ENCODE data around the gene MDK.
A peak's percentile ranks its signal among the peaks of the same experiment; 100 is the strongest.

MDK gene

DNA sequence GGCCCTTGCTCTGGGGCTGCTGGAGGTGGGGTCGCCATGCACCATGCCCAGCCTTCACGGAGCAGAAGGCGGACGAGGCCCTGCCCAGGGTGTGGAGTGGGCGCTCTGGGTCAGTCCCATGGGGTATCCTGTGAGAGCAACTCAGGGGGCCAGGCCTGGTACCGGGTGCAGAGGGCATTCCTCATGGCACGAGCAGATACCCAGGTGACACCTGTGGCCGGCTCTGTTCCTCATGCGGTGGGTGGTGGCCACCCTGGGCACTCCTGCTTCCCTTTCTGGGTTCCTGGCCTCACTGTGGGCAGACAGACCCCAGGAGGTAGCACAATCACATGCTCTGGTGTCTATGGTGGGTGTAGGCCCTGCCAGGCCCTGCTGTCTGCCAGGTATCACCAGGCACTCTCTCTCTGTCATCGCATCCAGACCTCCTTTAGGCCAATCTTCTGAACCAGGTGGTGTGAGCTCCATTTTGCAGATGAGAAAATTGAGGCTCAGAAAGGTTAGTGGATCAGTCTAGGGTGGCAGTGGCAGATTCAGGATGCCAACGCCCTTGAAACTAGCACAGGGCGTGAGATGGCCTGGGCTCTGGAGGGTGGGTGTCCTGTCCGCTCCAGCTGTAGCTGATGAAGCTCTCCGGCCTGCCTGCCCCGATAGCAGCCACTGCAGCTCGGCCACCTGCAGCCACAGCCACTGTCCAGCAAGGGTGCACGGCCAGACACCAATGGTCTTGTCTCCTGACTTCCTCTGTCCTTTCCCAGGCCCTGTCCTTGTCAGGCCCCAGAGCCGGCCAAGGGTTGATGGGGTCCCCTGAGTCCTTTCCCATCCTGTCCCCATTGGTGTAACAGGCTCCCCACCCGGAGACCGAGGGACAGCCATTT is 19.1 kb upstream of the MDK start:
- no peaks in the 10 kb centered on the region for H3K36me3 ChIP-seq (ENCODE audit: control insufficient read depth in 1 of 2, insufficient read depth in 2 of 2, low read length in 2 of 2)
- no peaks in the 10 kb centered on the region for H3K9me3 ChIP-seq (ENCODE audit: control insufficient read depth in 1 of 2, low read length in 2 of 2)
- H3K27me3 ChIP-seq (ENCODE audit: low read depth, low read length), result no peaks in the 10 kb centered on the region
- H3K4me3 ChIP-seq (ENCODE audit: low read depth in 1 of 2, low read length in 2 of 2), result peak overlapping the region; percentile 27 to 60
- peaks cover 12 to 44% of the 10 kb centered on the region in 2 donors for H3K4me1 ChIP-seq (ENCODE audit: control insufficient read depth in 1 of 2, insufficient read depth in 2 of 2, low read length in 2 of 2)
- H3K27ac ChIP-seq (ENCODE audit: low read length), result peak overlapping the region; percentile 51

DNA sequence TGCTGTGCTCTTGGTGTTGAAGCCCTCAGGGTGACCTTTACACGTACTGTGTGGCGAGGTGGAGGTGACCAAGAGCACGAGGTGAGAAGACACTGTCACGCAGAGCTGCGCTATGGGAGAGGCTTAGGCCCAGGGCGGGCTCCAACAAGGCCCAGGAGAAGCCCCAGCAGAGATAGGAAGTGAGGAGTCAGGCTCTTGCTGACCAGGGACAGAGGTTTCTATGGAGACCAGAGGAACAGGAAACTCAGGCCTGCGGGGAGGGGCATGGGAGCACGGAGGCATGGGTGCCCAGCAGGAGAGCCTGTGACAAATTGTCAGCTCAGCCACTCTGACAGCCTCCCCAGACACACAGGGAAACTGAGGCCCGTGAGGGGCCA is 18.4 kb upstream of the MDK start:
- H3K9me3 ChIP-seq (ENCODE audit: control insufficient read depth in 1 of 2, low read length in 2 of 2), result no peaks in the 10 kb centered on the region
- peak overlapping the region; percentile 51 for H3K27ac ChIP-seq (ENCODE audit: low read length)
- peak overlapping the region in 1 of 2 donors; percentile 60 for H3K4me3 ChIP-seq (ENCODE audit: low read depth in 1 of 2, low read length in 2 of 2)
- no peaks in the 10 kb centered on the region for H3K27me3 ChIP-seq (ENCODE audit: low read depth, low read length)
- H3K36me3 ChIP-seq (ENCODE audit: control insufficient read depth in 1 of 2, insufficient read depth in 2 of 2, low read length in 2 of 2), result peaks cover 1 to 2% of the 10 kb centered on the region in 2 donors
- H3K4me1 ChIP-seq (ENCODE audit: control insufficient read depth in 1 of 2, insufficient read depth in 2 of 2, low read length in 2 of 2), result peaks cover 12 to 44% of the 10 kb centered on the region in 2 donors

GRCh38 chr11:46363455-46364005 is 17.9 kb upstream of the MDK start:
- H3K4me3 ChIP-seq (ENCODE audit: low read depth in 1 of 2, low read length in 2 of 2), result peak overlapping the region in 1 of 2 donors; percentile 60
- no peaks in the 10 kb centered on the region for H3K27me3 ChIP-seq (ENCODE audit: low read depth, low read length)
- H3K27ac ChIP-seq (ENCODE audit: low read length), result peak overlapping the region; percentile 51
- peaks cover 12 to 44% of the 10 kb centered on the region in 2 donors for H3K4me1 ChIP-seq (ENCODE audit: control insufficient read depth in 1 of 2, insufficient read depth in 2 of 2, low read length in 2 of 2)
- H3K36me3 ChIP-seq (ENCODE audit: control insufficient read depth in 1 of 2, insufficient read depth in 2 of 2, low read length in 2 of 2), result peaks cover 5 to 7% of the 10 kb centered on the region in 2 donors
- H3K9me3 ChIP-seq (ENCODE audit: control insufficient read depth in 1 of 2, low read length in 2 of 2), result no peaks in the 10 kb centered on the region

GRCh38 chr11:46364056-46364455 is 17.4 kb upstream of the MDK start:
- Histone ChIP-seq H3K36me3 (ENCODE audit: control insufficient read depth in 1 of 2, insufficient read depth in 2 of 2, low read length in 2 of 2) (peaks cover 5 to 9% of the 10 kb centered on the region in 2 donors), H3K4me1 (ENCODE audit: control insufficient read depth in 1 of 2, insufficient read depth in 2 of 2, low read length in 2 of 2) (peaks cover 12 to 44% of the 10 kb centered on the region in 2 donors), H3K4me3 (ENCODE audit: low read depth in 1 of 2, low read length in 2 of 2) (no peak overlapping the region), H3K9me3 (ENCODE audit: control insufficient read depth in 1 of 2, low read length in 2 of 2) (no peaks in the 10 kb centered on the region), H3K27ac (ENCODE audit: low read length) (no peak overlapping the region), H3K27me3 (ENCODE audit: low read depth, low read length) (no peaks in the 10 kb centered on the region)

DNA sequence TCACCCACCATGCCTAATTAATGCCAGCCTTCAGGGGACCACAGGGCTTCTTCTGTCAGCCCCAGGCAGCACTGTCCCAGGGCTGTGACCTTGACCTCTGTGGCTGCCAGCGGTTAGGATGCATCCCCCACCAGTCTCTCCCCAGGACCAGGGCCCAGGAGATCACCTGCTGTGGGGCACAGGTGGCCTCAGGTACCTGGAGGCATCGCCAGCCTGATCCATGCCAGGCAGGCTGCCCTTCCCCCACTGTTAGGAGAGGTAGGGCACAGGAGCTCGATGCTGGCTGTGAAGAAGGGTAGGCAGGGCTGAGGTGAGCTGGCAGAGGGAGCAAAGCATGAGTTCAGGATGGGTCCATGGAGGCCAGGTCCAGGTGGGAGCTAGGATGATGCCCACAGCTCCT is 16.7 kb upstream of the MDK start:
- Histone ChIP-seq H3K27ac (ENCODE audit: low read length) (no peak overlapping the region), H3K4me1 (ENCODE audit: control insufficient read depth in 1 of 2, insufficient read depth in 2 of 2, low read length in 2 of 2) (peaks cover 12 to 44% of the 10 kb centered on the region in 2 donors), H3K27me3 (ENCODE audit: low read depth, low read length) (no peaks in the 10 kb centered on the region), H3K4me3 (ENCODE audit: low read depth in 1 of 2, low read length in 2 of 2) (no peak overlapping the region), H3K9me3 (ENCODE audit: control insufficient read depth in 1 of 2, low read length in 2 of 2) (no peaks in the 10 kb centered on the region), H3K36me3 (ENCODE audit: control insufficient read depth in 1 of 2, insufficient read depth in 2 of 2, low read length in 2 of 2) (peaks cover 5 to 14% of the 10 kb centered on the region in 2 donors)

DNA sequence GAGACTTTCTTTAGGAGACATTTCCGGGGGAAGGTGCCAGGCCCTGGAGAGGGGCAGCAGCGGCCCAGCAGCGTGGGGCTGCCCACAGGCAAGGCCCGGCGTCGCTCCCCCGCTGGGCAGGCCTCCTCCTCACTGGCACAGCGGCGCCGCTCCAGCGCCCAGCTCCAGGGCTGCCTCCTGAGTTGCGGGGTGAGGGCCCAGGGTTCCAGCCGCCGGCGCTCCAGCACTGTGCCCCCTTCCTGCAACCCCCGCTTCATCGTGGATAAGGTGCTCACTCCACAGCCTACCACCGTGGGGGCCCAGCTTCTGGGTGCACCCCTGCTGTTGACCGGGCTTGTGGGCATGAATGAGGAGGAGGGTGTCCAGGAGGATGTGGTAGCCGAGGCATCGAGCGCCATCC is 15.2 kb upstream of the MDK start:
- Histone ChIP-seq H3K9me3 (ENCODE audit: control insufficient read depth in 1 of 2, low read length in 2 of 2) (no peaks in the 10 kb centered on the region), H3K36me3 (ENCODE audit: control insufficient read depth in 1 of 2, insufficient read depth in 2 of 2, low read length in 2 of 2) (peaks cover 9 to 25% of the 10 kb centered on the region in 2 donors), H3K4me1 (ENCODE audit: control insufficient read depth in 1 of 2, insufficient read depth in 2 of 2, low read length in 2 of 2) (peaks cover 9 to 34% of the 10 kb centered on the region in 2 donors), H3K27me3 (ENCODE audit: low read depth, low read length) (no peaks in the 10 kb centered on the region), H3K27ac (ENCODE audit: low read length) (no peak overlapping the region), H3K4me3 (ENCODE audit: low read depth in 1 of 2, low read length in 2 of 2) (no peak overlapping the region)

- Histone ChIP-seq H3K9me3 (ENCODE audit: control insufficient read depth in 1 of 2, low read length in 2 of 2) (no peaks in the 10 kb centered on the region), H3K36me3 (ENCODE audit: control insufficient read depth in 1 of 2, insufficient read depth in 2 of 2, low read length in 2 of 2) (peaks cover 12 to 30% of the 10 kb centered on the region in 2 donors), H3K4me3 (ENCODE audit: low read depth in 1 of 2, low read length in 2 of 2) (no peak overlapping the region), H3K4me1 (ENCODE audit: control insufficient read depth in 1 of 2, insufficient read depth in 2 of 2, low read length in 2 of 2) (peaks cover 9 to 31% of the 10 kb centered on the region in 2 donors), H3K27me3 (ENCODE audit: low read depth, low read length) (no peaks in the 10 kb centered on the region), H3K27ac (ENCODE audit: low read length) (no peak overlapping the region)
Measured at GRCh38 chr11:46366661-46367161, 14.8 kb upstream of the MDK start.

- no peak overlapping the region for H3K4me3 ChIP-seq (ENCODE audit: low read depth in 1 of 2, low read length in 2 of 2)
- H3K36me3 ChIP-seq (ENCODE audit: control insufficient read depth in 1 of 2, insufficient read depth in 2 of 2, low read length in 2 of 2), result peaks cover 16 to 36% of the 10 kb centered on the region in 2 donors
- peaks cover 7 to 25% of the 10 kb centered on the region in 2 donors for H3K4me1 ChIP-seq (ENCODE audit: control insufficient read depth in 1 of 2, insufficient read depth in 2 of 2, low read length in 2 of 2)
- no peaks in the 10 kb centered on the region for H3K27me3 ChIP-seq (ENCODE audit: low read depth, low read length)
- H3K27ac ChIP-seq (ENCODE audit: low read length), result no peak overlapping the region
- H3K9me3 ChIP-seq (ENCODE audit: control insufficient read depth in 1 of 2, low read length in 2 of 2), result no peaks in the 10 kb centered on the region
Measured at GRCh38 chr11:46367244-46367915, 14.1 kb upstream of the MDK start.

DNA sequence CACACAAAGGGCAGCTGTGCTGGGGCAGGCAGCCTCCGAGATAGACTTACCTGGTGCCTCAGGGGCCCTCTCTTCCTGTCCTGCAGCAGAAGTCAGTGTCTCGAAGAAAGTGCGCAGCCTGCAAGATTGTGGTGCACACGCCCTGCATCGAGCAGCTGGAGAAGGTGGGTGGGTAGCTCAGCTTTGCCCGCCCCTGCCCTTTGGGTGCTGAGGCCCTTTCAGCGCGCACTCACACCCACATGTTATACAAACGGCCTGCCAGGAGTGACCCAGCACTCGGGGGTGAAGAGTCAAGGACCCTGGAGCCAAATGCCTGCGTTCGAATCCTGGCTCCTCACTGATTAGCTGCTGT is 13.6 kb upstream of the MDK start:
- no peak overlapping the region for H3K27ac ChIP-seq (ENCODE audit: low read length)
- peaks cover 16 to 41% of the 10 kb centered on the region in 2 donors for H3K36me3 ChIP-seq (ENCODE audit: control insufficient read depth in 1 of 2, insufficient read depth in 2 of 2, low read length in 2 of 2)

GRCh38 chr11:46369458-46370152 is 11.9 kb upstream of the MDK start:
- no peak overlapping the region for H3K27ac ChIP-seq (ENCODE audit: low read length)
- H3K36me3 ChIP-seq (ENCODE audit: control insufficient read depth in 1 of 2, insufficient read depth in 2 of 2, low read length in 2 of 2), result peaks cover 16 to 55% of the 10 kb centered on the region in 2 donors
- no peaks in the 10 kb centered on the region for H3K9me3 ChIP-seq (ENCODE audit: control insufficient read depth in 1 of 2, low read length in 2 of 2)
- no peaks in the 10 kb centered on the region for H3K27me3 ChIP-seq (ENCODE audit: low read depth, low read length)
- peaks cover 0 to 10% of the 10 kb centered on the region in 2 donors for H3K4me1 ChIP-seq (ENCODE audit: control insufficient read depth in 1 of 2, insufficient read depth in 2 of 2, low read length in 2 of 2)
- H3K4me3 ChIP-seq (ENCODE audit: low read depth in 1 of 2, low read length in 2 of 2), result no peak overlapping the region

More for the DNA sequence above, 13.6 kb upstream of the MDK start:
- no peak overlapping the region for H3K4me3 ChIP-seq (ENCODE audit: low read depth in 1 of 2, low read length in 2 of 2)
- no peaks in the 10 kb centered on the region for H3K9me3 ChIP-seq (ENCODE audit: control insufficient read depth in 1 of 2, low read length in 2 of 2)
- peaks cover 2 to 20% of the 10 kb centered on the region in 2 donors for H3K4me1 ChIP-seq (ENCODE audit: control insufficient read depth in 1 of 2, insufficient read depth in 2 of 2, low read length in 2 of 2)
- H3K27me3 ChIP-seq (ENCODE audit: low read depth, low read length), result no peaks in the 10 kb centered on the region

DNA sequence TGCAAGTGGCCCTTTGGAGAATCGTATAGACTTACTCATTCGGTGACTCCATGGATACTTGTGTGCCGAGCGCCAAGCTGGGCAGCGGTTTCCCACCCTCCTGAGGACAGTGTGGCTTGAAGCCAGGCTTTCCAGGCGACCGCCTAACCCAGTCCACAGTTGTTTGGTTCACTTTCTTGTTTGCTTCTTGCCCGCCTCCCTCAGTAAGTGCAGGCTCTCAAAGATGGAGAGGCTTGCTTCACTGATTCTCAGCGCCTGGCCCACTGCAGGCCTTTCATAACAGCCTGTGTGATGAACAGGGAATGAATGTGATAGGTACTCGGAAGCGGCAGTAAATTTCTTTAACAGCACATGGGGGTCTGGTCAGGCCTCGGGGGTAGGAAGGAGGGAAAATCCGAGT is 11.2 kb upstream of the MDK start:
- Histone ChIP-seq H3K27ac (ENCODE audit: low read length) (no peak overlapping the region), H3K36me3 (ENCODE audit: control insufficient read depth in 1 of 2, insufficient read depth in 2 of 2, low read length in 2 of 2) (peaks cover 19 to 61% of the 10 kb centered on the region in 2 donors), H3K4me1 (ENCODE audit: control insufficient read depth in 1 of 2, insufficient read depth in 2 of 2, low read length in 2 of 2) (peaks cover 0 to 10% of the 10 kb centered on the region in 2 donors), H3K4me3 (ENCODE audit: low read depth in 1 of 2, low read length in 2 of 2) (no peak overlapping the region), H3K27me3 (ENCODE audit: low read depth, low read length) (no peaks in the 10 kb centered on the region), H3K9me3 (ENCODE audit: control insufficient read depth in 1 of 2, low read length in 2 of 2) (no peaks in the 10 kb centered on the region)

All from muscle layer of duodenum (tissue), 2 donors.